ENCODE measurements around the gene CCDC71L. TPM values are rescaled to one million over a fixed set of nuclear protein-coding genes. Genes with fewer than 3 reads are reported as not detected.

Gene CCDC71L
- total and polyA plus RNA-seq, 2 donors (not counting 3 experiments of a cell fraction or from before 2014, with no cell fraction given) = 60.3 to 62.5 TPM

DNA sequence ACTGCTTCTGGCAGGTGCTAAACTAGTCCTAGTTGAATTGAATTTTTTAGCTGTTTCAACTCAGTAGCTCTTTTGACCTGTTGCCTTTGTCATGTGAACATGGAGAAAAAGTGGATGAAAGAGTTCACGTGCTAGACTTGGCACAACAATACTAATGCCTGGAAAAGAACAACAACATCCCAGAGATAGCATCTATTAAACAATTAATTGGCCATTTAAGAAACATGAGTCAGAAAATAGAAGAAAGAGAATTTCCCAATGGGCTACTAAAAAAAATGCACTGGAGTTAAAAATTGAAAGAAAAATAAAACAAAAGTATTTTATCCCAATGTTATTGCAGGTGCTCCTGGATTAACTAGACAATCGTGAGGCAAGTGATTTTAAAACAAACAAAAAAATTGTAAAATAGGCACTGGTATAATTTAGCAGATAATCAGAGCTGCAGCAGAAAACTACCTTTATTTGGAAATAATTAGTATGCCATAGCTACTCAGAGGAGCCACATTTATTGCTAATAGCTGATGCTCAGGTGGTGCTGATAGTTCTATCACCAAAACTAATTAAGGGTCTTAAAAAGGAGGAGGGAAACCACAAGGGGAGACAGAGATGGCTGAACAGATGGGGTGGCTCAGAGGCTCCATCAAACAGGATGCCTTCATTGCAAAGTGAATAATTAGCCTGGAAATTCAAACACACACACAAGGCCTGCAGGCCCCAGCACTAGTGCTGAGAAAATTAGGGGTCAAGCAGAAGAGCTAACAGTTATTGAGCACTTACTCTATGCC is 17.6 kb downstream of the CCDC71L start:
- no peaks in the 10 kb centered on the region for H3K79me2 ChIP-seq (ENCODE audit: control insufficient read depth, insufficient read depth, low read length)
- no peak overlapping the region for H3K9ac ChIP-seq (replicated peaks; ENCODE audit: extremely low read depth, insufficient read depth, low read length)
- H3K4me3 ChIP-seq (replicated peaks in 1 of 3; ENCODE audit: insufficient read depth in 1 of 3, low read depth in 1 of 3, low read length in 3 of 3) = no peak overlapping the region
- H3K9me3 ChIP-seq (replicated peaks; ENCODE audit: control insufficient read depth, insufficient read depth, low read length) = no peaks in the 10 kb centered on the region
- no peak overlapping the region for H2AFZ ChIP-seq (ENCODE audit: low read depth, low read length)
- H3K4me1 ChIP-seq (ENCODE audit: control insufficient read depth, extremely low read depth, insufficient read depth, low read length) = peaks cover 12% of the 10 kb centered on the region
- TF ChIP-seq MYC (IDR thresholded peaks at IDR 0.05; ENCODE audit: low read depth, low read length) = no peak
- peak; percentile 71 for TF ChIP-seq JUN (IDR thresholded peaks at IDR 0.05; ENCODE audit: borderline replicate concordance, insufficient read depth, insufficient read length, low read depth)
- no TSS peak for BruUV-seq (replicated peaks)
- dilution Hi-C loops (cut with MboI; ENCODE audit: extremely low pct_ligation_motif_present, low sequenced_read_pairs) = no loop called here
- peak overlapping the region; percentile 22 for H3K4me2 ChIP-seq (ENCODE audit: insufficient read depth, low read length)
- intact Hi-C loops (cut with micrococcal nuclease) = loop anchor here (1.0 to 5.0 kb wide), 2 partner anchors 51 to 101 kb away; no protein-coding TSS in a partner anchor
- no peaks in the 10 kb centered on the region for H4K20me1 ChIP-seq (replicated peaks; ENCODE audit: control insufficient read depth, extremely low read depth, insufficient read depth, low read length)
- H3K27ac ChIP-seq (ENCODE audit: insufficient read depth, low read depth, low read length) = no peak overlapping the region
- DNase-seq (ENCODE audit: low read depth, low spot score) = peak; percentile 94
- CTCF ChIA-PET = interaction anchor here (0.8 to 3.9 kb wide), 10 partner anchors 11 to 467 kb away, joined by 3 to 17 read pairs (median 13); partner anchors contain the start of gene CCDC71L
- no peaks in the 10 kb centered on the region for H3K36me3 ChIP-seq (ENCODE audit: control insufficient read depth in 2 of 2, extremely low read depth in 1 of 2, insufficient read depth in 2 of 2, low read length in 2 of 2)
- peak; percentile 80 for FAIRE-seq
- no peaks in the 10 kb centered on the region for H3K9me1 ChIP-seq (replicated peaks; ENCODE audit: control insufficient read depth, extremely low read depth, insufficient read depth, low read length)
- H3K27me3 ChIP-seq (ENCODE audit: control insufficient read depth in 2 of 2, insufficient read depth in 2 of 2, low read length in 2 of 2) = no peaks in the 10 kb centered on the region
- POLR2A ChIA-PET = interaction anchor here (1.5 to 1.7 kb wide), 2 partner anchors 15 to 53 kb away, joined by 4 to 5 read pairs; no protein-coding TSS in a partner anchor

DNA sequence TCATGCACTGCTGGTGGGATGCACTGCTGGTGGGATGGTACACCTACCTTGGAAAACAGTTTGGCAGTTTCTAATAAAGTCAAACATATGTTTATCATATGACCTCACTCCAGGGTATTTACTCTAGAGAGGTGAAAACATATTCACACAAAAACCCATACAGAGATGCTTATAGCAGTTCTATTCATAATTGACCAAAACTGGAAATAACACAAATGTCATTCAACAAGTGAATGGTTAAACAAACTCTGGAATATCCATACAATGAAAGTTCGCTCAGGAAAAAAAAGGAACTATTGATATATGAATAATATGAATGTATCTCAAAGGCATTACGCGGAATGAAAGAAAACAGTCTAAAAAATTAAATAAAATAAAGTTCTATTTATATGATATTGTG is 19.5 kb downstream of the CCDC71L start:
- TF ChIP-seq MYC (IDR thresholded peaks at IDR 0.05; ENCODE audit: low read depth, low read length) = no peak
- TF ChIP-seq GATA2 (IDR thresholded peaks at IDR 0.05; ENCODE audit: insufficient read depth, insufficient read length, low read depth, low read length) = no peak
- no peak for TF ChIP-seq JUN (IDR thresholded peaks at IDR 0.05; ENCODE audit: borderline replicate concordance, insufficient read depth, insufficient read length, low read depth)
- no peak for TF ChIP-seq FOS (IDR thresholded peaks at IDR 0.05; ENCODE audit: borderline replicate concordance, insufficient read depth, low read length)
- TF ChIP-seq, protein P1, sequence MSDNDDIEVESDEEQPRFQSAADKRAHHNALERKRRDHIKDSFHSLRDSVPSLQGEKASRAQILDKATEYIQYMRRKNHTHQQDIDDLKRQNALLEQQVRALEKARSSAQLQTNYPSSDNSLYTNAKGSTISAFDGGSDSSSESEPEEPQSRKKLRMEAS (IDR thresholded peaks at IDR 0.05; ENCODE audit: insufficient read depth, insufficient read length) = no peak
- no peak for TF ChIP-seq EZH2 (IDR thresholded peaks at IDR 0.05; ENCODE audit: borderline replicate concordance, low read depth, low read length, severe bottlenecking)
- dilution Hi-C loops (cut with MboI; ENCODE audit: extremely low pct_ligation_motif_present, low sequenced_read_pairs) = no loop called here
- BruUV-seq (replicated peaks) = no TSS peak
- POLR2A ChIA-PET = no interaction called here
- Histone ChIP-seq H3K27me3 (ENCODE audit: control insufficient read depth in 2 of 2, insufficient read depth in 2 of 2, low read length in 2 of 2) (no peaks in the 10 kb centered on the region), H3K9me1 (replicated peaks; ENCODE audit: control insufficient read depth, extremely low read depth, insufficient read depth, low read length) (no peaks in the 10 kb centered on the region), H3K36me3 (ENCODE audit: control insufficient read depth in 2 of 2, extremely low read depth in 1 of 2, insufficient read depth in 2 of 2, low read length in 2 of 2) (no peaks in the 10 kb centered on the region), H3K79me2 (ENCODE audit: control insufficient read depth, insufficient read depth, low read length) (no peaks in the 10 kb centered on the region), H3K9ac (replicated peaks; ENCODE audit: extremely low read depth, insufficient read depth, low read length) (no peak overlapping the region), H4K20me1 (replicated peaks; ENCODE audit: control insufficient read depth, extremely low read depth, insufficient read depth, low read length) (no peaks in the 10 kb centered on the region), H3K9me3 (replicated peaks; ENCODE audit: control insufficient read depth, insufficient read depth, low read length) (no peaks in the 10 kb centered on the region), H3K4me3 (replicated peaks in 1 of 3; ENCODE audit: insufficient read depth in 1 of 3, low read depth in 1 of 3, low read length in 3 of 3) (no peak overlapping the region), H3K27ac (ENCODE audit: insufficient read depth, low read depth, low read length) (no peak overlapping the region), H3K4me1 (ENCODE audit: control insufficient read depth, extremely low read depth, insufficient read depth, low read length) (peaks cover 12% of the 10 kb centered on the region), H2AFZ (ENCODE audit: low read depth, low read length) (no peak overlapping the region), H3K4me2 (ENCODE audit: insufficient read depth, low read length) (no peak overlapping the region)
- no peak for FAIRE-seq
- no peak for DNase-seq (ENCODE audit: low read depth, low spot score)
- CTCF ChIA-PET = interaction anchor here (0.8 to 3.9 kb wide), 4 partner anchors 11 to 95 kb away, joined by 3 to 13 read pairs (median 3); partner anchors contain the start of gene CCDC71L
- intact Hi-C loops (cut with micrococcal nuclease) = loop anchor here (5.0 kb wide), 1 partner anchor 49 kb away; no protein-coding TSS in a partner anchor
